T follicular helper cell (primary cell): ENCODE measurements around the gene SERPINA4.
"Not testable (repeated sequence)": the region's sequence is repeated elsewhere in the genome, so short reads cannot be mapped to it uniquely, and the experiment has no call there.

Experiments used
- DNase-seq: peaks from one replicate; pipeline ENCODE4 v3.0.0-alpha.2; 2020; ENCODE audit warnings: low read depth

Gene SERPINA4

GRCh38 chr14:94592457-94592856 lies 31.2 kb downstream of the SERPINA4 start:
- no peak for DNase-seq

DNA sequence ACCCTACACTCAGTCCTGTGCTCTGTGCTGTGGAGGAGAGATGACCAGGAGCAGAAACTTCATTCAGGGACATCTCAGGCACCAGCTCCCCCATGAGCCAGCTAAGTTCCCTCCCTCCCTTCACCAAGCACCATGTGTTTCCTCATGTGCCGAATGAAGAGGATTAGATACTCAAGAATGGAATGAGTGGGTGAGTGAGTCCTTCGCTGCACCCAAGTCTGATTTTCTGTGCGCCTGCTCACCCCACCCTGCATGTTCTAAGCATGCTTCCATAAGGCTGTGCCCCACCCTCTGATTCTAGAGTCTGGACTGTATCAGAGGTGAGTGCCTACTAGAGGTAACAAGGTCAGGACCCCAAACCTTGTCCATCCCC lies 32.1 kb downstream of the SERPINA4 start:
- DNase-seq: no peak

DNA sequence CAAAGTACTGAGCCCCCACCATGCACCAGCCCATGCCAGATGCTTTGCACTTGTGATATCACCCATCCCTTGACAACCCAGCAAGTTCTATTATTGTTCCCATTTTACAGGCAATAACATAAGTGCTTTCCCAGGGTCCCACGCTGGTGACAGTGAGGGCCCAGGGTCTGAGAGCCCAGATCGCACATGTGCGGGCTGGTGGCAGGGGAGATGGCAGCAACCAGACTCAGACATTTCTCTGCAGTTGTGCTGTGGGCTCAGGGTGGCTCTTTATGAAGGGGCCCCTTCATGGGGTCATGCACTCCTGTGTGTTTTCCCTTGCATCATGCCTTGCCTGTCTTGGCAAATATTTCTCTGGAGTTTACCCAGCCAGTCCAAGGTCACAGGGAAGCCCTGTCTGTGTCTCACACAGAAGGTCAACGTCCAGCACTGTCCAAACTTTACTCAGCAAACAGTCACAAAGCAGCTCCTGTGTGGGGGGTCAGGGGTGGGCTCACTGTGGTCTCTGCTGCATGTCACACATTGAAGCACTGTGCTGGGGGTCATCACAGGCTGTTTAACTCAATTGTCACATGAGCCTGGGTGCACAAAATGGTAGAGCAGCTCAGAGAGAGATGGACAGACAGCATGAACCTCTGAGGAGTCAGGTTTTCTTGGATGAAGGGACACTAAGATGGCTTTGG lies 32.6 kb downstream of the SERPINA4 start:
- no peak for DNase-seq

- DNase-seq: no peak
Observed at GRCh38 chr14:94594441-94594840, 33.2 kb downstream of the SERPINA4 start.

DNA sequence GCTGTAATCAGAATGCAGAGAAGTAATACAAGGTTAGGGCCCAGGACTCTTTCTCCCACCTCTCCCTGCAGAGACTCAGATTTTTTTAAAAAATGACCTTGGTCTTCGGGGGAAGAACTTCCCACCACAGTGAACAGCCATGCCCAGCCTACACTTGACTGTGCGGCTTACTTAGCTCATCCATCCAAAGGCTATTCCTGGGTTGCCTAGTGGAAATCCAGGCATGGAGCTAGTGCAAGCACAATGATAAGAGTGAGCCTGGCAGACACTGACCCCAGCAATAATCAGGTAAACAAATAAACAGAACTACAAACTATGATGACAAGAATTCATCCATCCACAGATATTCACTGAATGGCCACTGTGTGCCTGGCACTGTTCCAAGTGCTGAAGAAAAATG lies 34.7 kb downstream of the SERPINA4 start:
- DNase-seq: no peak

- no peak for DNase-seq
Observed at GRCh38 chr14:94596361-94596760, 35.1 kb downstream of the SERPINA4 start.

- no peak for DNase-seq
Observed at GRCh38 chr14:94597788-94598187, 36.5 kb downstream of the SERPINA4 start.

DNA sequence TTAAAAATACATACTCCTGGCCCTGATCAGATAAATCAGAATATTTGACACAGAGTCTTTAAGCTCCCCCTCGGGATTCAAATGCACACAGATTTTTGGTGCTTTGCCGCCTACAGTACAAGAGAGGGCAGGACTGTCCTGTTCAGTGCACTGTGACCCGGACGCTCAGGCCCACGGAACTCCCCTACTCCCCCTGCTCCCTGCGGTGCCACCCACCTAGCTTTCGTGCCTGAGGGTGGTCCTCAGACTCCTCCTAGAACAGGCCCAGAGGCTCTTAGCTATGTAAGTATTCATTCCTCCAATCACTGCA lies 37.2 kb downstream of the SERPINA4 start:
- DNase-seq: no peak

GRCh38 chr14:94598816-94599655 lies 37.8 kb downstream of the SERPINA4 start:
- no peak for DNase-seq

DNA sequence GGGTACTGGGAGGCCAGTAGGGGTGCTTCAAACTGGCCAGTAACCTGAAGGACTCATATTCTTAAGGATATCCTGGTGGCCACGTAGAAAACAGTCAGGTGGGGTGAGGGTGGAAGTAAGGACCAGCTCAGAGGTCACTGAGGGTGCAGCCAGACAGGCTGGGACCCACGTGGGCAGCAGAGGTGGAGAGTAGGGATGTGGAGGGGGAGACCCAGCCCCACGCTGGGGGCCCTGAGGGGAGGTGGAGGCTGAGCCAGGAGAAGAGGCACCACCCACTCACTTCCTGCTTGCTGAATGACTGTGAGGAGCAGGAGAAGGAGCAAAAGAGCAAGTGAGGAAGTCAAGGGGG lies 38.4 kb downstream of the SERPINA4 start:
- no peak for DNase-seq

- DNase-seq: no peak
Observed at GRCh38 chr14:94600148-94600545, 38.9 kb downstream of the SERPINA4 start.

DNA sequence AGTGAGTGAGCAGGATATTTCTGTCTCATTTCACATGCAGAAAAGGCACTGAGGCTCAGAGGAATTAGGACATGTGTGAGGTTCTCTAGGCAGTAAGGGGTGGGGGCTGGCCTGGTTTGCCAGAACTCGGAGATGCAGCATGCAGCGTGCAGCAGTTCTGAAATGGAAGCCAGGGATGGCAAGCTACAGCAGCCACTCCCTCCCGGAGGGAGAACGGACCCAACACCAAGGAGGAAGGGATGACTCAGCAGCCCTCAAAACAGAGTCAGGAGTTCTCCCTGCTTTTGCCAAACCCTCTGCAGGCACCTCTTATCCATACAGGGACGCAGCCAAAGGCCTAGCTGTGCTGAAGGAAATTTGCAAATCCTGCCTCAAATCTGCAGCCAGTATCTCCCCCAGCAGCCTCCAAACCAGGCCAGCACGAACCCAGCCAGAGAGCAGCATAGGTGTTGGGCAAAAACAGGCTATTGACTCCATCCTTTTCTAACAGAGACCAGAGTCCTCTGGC lies 40.7 kb downstream of the SERPINA4 start:
- no peak for DNase-seq

- DNase-seq: no peak
Observed at GRCh38 chr14:94602722-94603121, 41.5 kb downstream of the SERPINA4 start.

DNA sequence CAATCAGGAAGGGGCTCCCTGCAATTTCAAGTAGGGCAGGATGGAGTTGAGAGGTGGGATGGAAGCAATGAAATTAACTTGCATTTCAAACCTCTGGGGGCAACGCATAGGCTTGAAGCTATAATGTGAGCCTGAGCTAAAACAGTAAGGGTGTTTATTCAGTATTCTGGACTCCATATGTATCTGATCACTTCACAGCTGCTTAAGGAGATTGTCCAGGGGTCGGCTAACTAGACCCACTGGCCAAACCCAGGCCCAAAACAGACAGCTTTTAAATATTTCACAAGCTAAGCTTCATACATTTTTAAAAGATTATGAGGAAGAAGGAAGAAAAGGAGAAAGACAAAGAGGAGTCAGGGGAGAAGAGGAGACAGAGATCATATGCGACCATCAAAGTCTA lies 44.1 kb downstream of the SERPINA4 start:
- no peak for DNase-seq

GRCh38 chr14:94608966-94609365 lies 47.7 kb downstream of the SERPINA4 start:
- not testable (repeated sequence) for DNase-seq

- no peak for DNase-seq
Observed at GRCh38 chr14:94611179-94611578, 49.9 kb downstream of the SERPINA4 start.

DNA sequence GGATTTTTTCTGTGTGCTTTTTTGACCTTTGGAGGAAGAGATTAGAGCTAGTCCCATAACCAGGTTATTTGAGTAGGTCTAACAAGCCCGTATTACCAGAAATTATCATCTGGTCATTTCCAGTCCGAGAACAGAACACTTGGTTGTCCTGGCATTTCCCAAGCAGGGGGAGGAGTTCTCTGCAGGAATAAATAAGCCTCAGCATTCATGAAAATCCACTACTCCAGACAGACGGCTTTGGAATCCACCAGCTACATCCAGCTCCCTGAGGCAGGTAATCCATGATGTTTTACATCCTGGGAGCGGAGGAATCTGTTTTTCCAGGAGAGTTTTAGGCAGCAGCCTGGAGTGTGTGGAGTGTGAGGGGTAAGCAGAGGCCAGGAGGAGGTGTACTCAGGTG lies 50.9 kb downstream of the SERPINA4 start, which contains the start of gene SERPINA3:
SERPINA3 (plus strand) TSS at position 218 of the 400 bp plus-strand sequence. CDS start 2,051 bp downstream, outside the sequence.
- DNase-seq: no peak

DNA sequence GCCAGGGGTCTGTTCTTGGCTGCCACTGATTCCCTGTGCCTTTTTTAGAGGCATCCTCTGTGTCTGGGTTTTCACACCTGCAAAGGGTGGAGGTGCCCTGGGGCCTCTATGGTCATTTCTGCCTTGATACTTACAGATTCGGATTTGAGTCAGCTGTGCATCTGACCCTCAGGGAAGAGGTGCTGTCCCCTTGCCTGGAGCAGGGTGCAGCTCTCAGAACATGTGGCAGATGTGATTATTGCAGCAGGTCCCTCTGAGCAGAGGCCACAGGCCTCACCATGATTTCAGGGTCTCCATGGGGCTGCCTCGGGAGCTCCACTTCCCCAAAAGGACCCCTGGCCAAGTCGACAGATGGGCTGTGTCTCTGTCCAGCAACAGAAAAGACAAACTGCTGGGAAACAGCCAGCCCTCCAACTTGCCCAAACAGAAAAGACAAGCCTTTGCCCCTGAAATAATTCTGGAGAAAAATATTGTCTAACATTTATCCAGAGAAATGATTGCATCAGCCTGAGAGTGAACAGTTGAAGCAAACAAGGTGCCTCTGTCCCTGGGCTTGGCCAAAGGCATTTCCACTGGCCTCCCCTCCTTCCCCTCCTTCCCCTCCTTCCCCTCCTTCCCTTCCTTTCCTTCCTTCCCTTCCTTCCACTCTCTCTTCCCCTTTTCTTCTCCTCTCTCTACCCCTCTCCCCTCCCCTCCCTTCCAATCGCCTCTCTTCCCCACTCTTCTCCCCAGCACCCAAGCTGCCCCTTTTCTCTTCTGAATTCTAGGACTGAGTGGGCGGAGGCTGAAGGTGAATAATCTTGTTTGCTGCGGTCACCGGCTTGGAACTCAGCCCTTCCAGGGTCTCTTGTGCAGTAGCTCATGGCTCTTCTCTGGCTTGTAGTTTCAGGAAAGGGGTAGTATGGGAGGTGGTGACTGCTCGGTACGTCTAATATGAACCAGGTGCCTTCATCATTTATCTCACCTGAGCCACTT lies 51.6 kb downstream of the SERPINA4 start:
- DNase-seq: no peak

GRCh38 chr14:94613720-94614644 lies 52.7 kb downstream of the SERPINA4 start:
- DNase-seq: no peak

- no peak for DNase-seq
Observed at GRCh38 chr14:94614802-94615201, 53.6 kb downstream of the SERPINA4 start.

DNA sequence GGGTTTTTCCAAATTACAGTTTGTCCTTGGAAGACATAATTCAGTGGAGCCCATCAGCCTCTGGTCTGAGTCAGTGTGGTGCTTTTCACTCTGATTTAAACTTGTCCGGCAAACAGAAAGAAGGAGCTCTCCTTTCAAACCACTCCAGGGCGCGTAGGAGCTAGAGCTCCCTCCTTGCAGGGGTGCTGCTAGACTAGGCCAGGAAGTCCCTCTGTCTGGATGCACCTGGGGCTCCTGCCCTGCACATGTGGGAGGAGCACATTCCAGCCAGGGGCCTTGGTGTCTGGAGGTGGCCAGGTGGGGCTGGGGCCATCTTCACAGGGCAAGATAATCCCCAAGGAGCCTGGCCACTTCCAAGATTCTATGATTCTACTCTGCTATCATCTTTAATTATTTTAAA lies 54.0 kb downstream of the SERPINA4 start:
- DNase-seq: no peak
